PC-9 (cell line): ENCODE results near the gene ATL2. TPM values are rescaled to one million over a fixed set of nuclear protein-coding genes. Genes with fewer than 3 reads are reported as not detected.

Source experiments
- BruUV-seq: library from RNA; stranded (reverse); fragments of 400-500 nt; replicated peaks from 2 replicates; lab custom pipeline; 2021; lab: Mats Ljungman, UMichigan
- CTCF ChIA-PET: fragments of 300-600 bp; sonication (Branson Sonifier 250); formaldehyde crosslinking; loops from one replicate; lab custom pipeline; 2022; ENCODE audit warnings: antibody characterized with exemption; lab: Charles Lee
- POLR2A ChIA-PET: fragments of 300-600 bp; sonication (Branson Sonifier 250); formaldehyde crosslinking; loops from one replicate; lab custom pipeline; 2022; ENCODE audit warnings: antibody characterized with exemption; ENCODE audit not compliant: unreplicated experiment; lab: Charles Lee
- DNase-seq, 2 experiments: peaks; one replicate each; pipeline versions ENCODE4 v3.0.0 to v3.0.0-alpha.2; 2015 to 2022; ENCODE audit warnings: mixed read lengths in 1 of 2
- H2AFZ ChIP-seq: fragments of 200-600 bp; sonication (generic); 2 replicates; pipeline ENCODE4 v1.8.1; 2017; ENCODE audit warnings: antibody characterized with exemption
- H3F3A ChIP-seq: fragments of 200-600 bp; sonication (generic); 2 replicates; pipeline ENCODE4 v1.8.1; 2017; ENCODE audit warnings: antibody characterized with exemption, mild to moderate bottlenecking, low read depth; ENCODE audit not compliant: insufficient read depth
- H3K27ac ChIP-seq: fragments of 200-600 bp; sonication (generic); 2 replicates; pipeline ENCODE4 v1.6.1; 2016; ENCODE audit warnings: mixed run types
- H3K27me3 ChIP-seq: fragments of 200-600 bp; sonication (generic); 2 replicates; pipeline ENCODE4 v1.6.1; 2016; ENCODE audit warnings: low read depth, mixed run types; ENCODE audit not compliant: insufficient read depth
- H3K36me3 ChIP-seq: fragments of 200-600 bp; sonication (generic); 2 replicates; pipeline ENCODE4 v1.6.1; 2016; ENCODE audit warnings: low read depth, mixed run types
- H3K4me1 ChIP-seq: fragments of 200-600 bp; sonication (generic); replicated peaks from 2 replicates; pipeline ENCODE4 v1.6.1; 2016; ENCODE audit warnings: mixed run types; ENCODE audit not compliant: insufficient read depth
- H3K4me2 ChIP-seq: fragments of 200-600 bp; sonication (generic); 2 replicates; pipeline ENCODE4 v1.6.1; 2017; ENCODE audit warnings: mixed run types
- H3K4me3 ChIP-seq: fragments of 200-600 bp; sonication (generic); 2 replicates; pipeline ENCODE4 v1.6.1; 2016; ENCODE audit warnings: mixed run types
- H3K79me2 ChIP-seq: fragments of 200-600 bp; sonication (generic); 2 replicates; pipeline ENCODE4 v1.6.1; 2017; ENCODE audit warnings: low read depth, mixed run types
- H3K9me2 ChIP-seq: fragments of 200-600 bp; sonication (generic); 2 replicates; pipeline ENCODE4 v1.8.1; 2017; ENCODE audit warnings: mild to moderate bottlenecking; ENCODE audit not compliant: insufficient read depth
- H3K9me3 ChIP-seq: fragments of 200-600 bp; sonication (generic); 2 replicates; pipeline ENCODE4 v1.8.1; 2016; ENCODE audit warnings: low read depth; ENCODE audit not compliant: insufficient read depth
- H4K20me1 ChIP-seq: fragments of 200-600 bp; sonication (generic); 2 replicates; pipeline ENCODE4 v1.8.1; 2017; ENCODE audit not compliant: insufficient read depth
- EZH2 ChIP-seq: fragments of 200-600 bp; sonication (generic); IDR thresholded peaks from 2 replicates; pipeline ENCODE4 v1.8.0; 2017; ENCODE audit warnings: antibody characterized with exemption, low read depth
- intact Hi-C: fragments of 100-400 bp; cut with micrococcal nuclease; formaldehyde crosslinking; loops from one replicate; pipeline ENCODE4 v1.10.0; 2022; ENCODE audit not compliant: unreplicated experiment
- total RNA-seq: library from RNA; stranded (reverse); gene quantifications from 2 replicates; pipeline ENCODE4 v1.2.3, GENCODE V29; 2021
- TF ChIP-seq, protein P1 (sequence below): fragments of 200-600 bp; sonication (generic); conservative IDR thresholded peaks from 2 replicates; pipeline ENCODE4 v1.6.1; 2017; ENCODE audit warnings: mixed run types, antibody characterized with exemption, mild to moderate bottlenecking, moderate library complexity

Gene ATL2
- total RNA-seq, 1 experiment from 2014 or later = 66.4 TPM

GRCh38 chr2:38374984-38375383, 2.1 kb downstream of the ATL2 start:
- no TSS peak for BruUV-seq
- POLR2A ChIA-PET = no interaction called here
- Histone ChIP-seq H3K9me3 (no peaks in the 10 kb centered on the region), H3K4me2 (peak overlapping the region; percentile 91), H4K20me1 (peaks cover 54% of the 10 kb centered on the region), H3F3A (peaks cover 18% of the 10 kb centered on the region; the same call in 1 of the 2 replicates), H3K27me3 (no peaks in the 10 kb centered on the region), H2AFZ (no peak overlapping the region), H3K79me2 (peaks cover 66% of the 10 kb centered on the region), H3K9me2 (no peaks in the 10 kb centered on the region), H3K4me1 (peaks cover 28% of the 10 kb centered on the region), H3K27ac (peak overlapping the region; percentile 78), H3K4me3 (peak overlapping the region; percentile 69), H3K36me3 (0 out of 2 replicates have a peak, but pooled peaks cover 7% of the 10 kb centered on the region)
- DNase-seq = peak in 1 of 2 experiments; percentile 58
- intact Hi-C loops = loop anchor here (5.0 to 10.0 kb wide), 2 partner anchors 58 to 280 kb away; no protein-coding TSS in a partner anchor
- CTCF ChIA-PET = interaction anchor here (0.5 to 2.1 kb wide), 4 partner anchors 18 to 91 kb away, joined by 3 to 11 read pairs (median 4); no protein-coding TSS in a partner anchor
- no peak for TF ChIP-seq EZH2
- TF ChIP-seq, protein P1, sequence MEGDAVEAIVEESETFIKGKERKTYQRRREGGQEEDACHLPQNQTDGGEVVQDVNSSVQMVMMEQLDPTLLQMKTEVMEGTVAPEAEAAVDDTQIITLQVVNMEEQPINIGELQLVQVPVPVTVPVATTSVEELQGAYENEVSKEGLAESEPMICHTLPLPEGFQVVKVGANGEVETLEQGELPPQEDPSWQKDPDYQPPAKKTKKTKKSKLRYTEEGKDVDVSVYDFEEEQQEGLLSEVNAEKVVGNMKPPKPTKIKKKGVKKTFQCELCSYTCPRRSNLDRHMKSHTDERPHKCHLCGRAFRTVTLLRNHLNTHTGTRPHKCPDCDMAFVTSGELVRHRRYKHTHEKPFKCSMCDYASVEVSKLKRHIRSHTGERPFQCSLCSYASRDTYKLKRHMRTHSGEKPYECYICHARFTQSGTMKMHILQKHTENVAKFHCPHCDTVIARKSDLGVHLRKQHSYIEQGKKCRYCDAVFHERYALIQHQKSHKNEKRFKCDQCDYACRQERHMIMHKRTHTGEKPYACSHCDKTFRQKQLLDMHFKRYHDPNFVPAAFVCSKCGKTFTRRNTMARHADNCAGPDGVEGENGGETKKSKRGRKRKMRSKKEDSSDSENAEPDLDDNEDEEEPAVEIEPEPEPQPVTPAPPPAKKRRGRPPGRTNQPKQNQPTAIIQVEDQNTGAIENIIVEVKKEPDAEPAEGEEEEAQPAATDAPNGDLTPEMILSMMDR = no peak

DNA sequence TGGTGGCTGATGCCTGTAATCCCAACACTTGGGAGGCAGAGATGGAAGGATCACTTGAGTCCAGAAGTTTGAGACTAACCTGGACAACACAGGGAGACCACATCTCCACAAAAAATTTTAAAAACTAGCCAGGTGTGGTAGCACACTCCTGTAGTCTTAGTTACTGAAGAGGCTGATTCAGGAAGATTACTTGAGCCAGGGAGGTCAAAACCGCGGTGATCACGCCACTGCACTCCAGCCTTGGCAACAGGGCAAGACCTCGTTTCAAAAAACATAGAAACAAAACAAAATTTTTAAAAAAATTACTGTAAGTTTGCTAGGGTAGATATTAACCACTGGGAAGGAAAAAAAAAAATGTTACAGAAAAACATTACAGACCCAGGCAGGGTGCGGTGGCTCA, 5.8 kb downstream of the ATL2 start:
- Histone ChIP-seq H4K20me1 (peaks cover 86% of the 10 kb centered on the region), H3K9me2 (no peaks in the 10 kb centered on the region), H3K9me3 (no peaks in the 10 kb centered on the region), H3K79me2 (peaks cover 98% of the 10 kb centered on the region), H2AFZ (no peak overlapping the region), H3K27me3 (no peaks in the 10 kb centered on the region), H3K4me2 (no peak overlapping the region), H3K27ac (no peak overlapping the region), H3F3A (0 out of 2 replicates have a peak, but pooled peaks cover 4% of the 10 kb centered on the region), H3K4me3 (no peak overlapping the region), H3K36me3 (0 out of 2 replicates have a peak, but pooled peaks cover 7% of the 10 kb centered on the region), H3K4me1 (peaks cover 20% of the 10 kb centered on the region)
- POLR2A ChIA-PET = no interaction called here
- no TSS peak for BruUV-seq
- TF ChIP-seq EZH2 = no peak
- TF ChIP-seq, protein P1 = no peak
- intact Hi-C loops = loop anchor here (10.0 kb wide), 1 partner anchor 276 kb away; no protein-coding TSS in a partner anchor
- CTCF ChIA-PET = no interaction called here
- no peak for DNase-seq

- no TSS peak for BruUV-seq
- Histone ChIP-seq H3K27ac (no peak overlapping the region), H2AFZ (no peak overlapping the region), H3K9me3 (no peaks in the 10 kb centered on the region), H3K4me2 (no peak overlapping the region), H3K4me1 (peaks cover 22% of the 10 kb centered on the region), H3K27me3 (no peaks in the 10 kb centered on the region), H3K36me3 (0 out of 2 replicates have a peak, but pooled peaks cover 7% of the 10 kb centered on the region), H3K4me3 (no peak overlapping the region), H3F3A (0 out of 2 replicates have a peak, but pooled peaks cover 4% of the 10 kb centered on the region), H3K9me2 (no peaks in the 10 kb centered on the region), H4K20me1 (peaks cover 87% of the 10 kb centered on the region), H3K79me2 (peaks cover 98% of the 10 kb centered on the region)
- TF ChIP-seq EZH2 = no peak
- TF ChIP-seq, protein P1 = no peak
- no peak for DNase-seq
- ChIA-PET CTCF (no interaction called here), POLR2A (no interaction called here)
- intact Hi-C loops = loop anchor here (10.0 kb wide), 1 partner anchor 276 kb away; no protein-coding TSS in a partner anchor
These were observed 6.4 kb downstream of the ATL2 start for GRCh38 chr2:38370664-38371063.
